Left forelimb (tissue), 1 donor: ENCODE measurements around the gene ILK.

Experiments
- DNase-seq: peaks from one replicate; pipeline ENCODE4 v3.0.0-alpha.2; 2018; ENCODE audit warnings: low spot score

The ILK gene

GRCh38 chr11:6656936-6657335, 53.4 kb downstream of the ILK start:
- no peak for DNase-seq

- no peak for DNase-seq
These were observed 53.8 kb downstream of the ILK start for GRCh38 chr11:6657346-6657745.

DNA sequence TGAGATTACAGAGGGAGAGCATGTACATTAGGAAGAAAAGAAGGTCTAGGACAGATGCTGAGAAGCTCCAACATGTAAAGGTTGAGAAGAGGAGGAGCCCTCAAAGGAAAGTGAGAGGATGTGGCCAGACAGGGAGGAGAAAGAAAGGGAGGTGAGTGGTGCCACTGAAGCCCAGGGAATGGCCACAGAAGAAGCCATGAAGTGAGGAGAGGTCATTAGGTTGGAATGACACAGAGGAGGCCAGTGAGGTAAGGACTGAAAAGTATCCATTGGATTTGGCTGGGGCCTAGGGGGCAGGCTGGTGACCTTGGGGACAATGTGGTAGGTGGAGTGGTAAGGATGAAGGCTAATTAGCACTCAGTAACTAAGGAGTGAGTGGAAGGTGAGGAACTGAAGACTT, 55.1 kb downstream of the ILK start:
- DNase-seq = no peak
